GM12892 (cell line): ENCODE data around the gene STAG3.

Experiments
- POLR2A ChIP-seq: IDR thresholded peaks from 2 replicates; pipeline ENCODE4 v1.6.1; 2011; ENCODE audit warnings: low read depth, low read length, control low read depth
- POLR2AphosphoS5 ChIP-seq: IDR thresholded peaks from 2 replicates; pipeline ENCODE4 v1.6.1; 2011; ENCODE audit warnings: low read depth, low read length, control low read depth

GRCh38 chr7:100163871-100164270 lies 13.8 kb upstream of the STAG3 start:
- TF ChIP-seq POLR2A (no peak), POLR2AphosphoS5 (no peak)
